ENCODE data around the gene CIB4. TPM values are rescaled to one million over a fixed set of nuclear protein-coding genes. Genes with fewer than 3 reads are reported as not detected.

The CIB4 gene
- total and polyA plus RNA-seq, 2 donors: not detected

- Histone ChIP-seq H3K36me3 (ENCODE audit: insufficient read depth) (no peaks in the 10 kb centered on the region), H3K4me3 (ENCODE audit: low read depth, low read length) (no peak overlapping the region), H3K4me1 (ENCODE audit: insufficient read depth) (no peaks in the 10 kb centered on the region), H3K27ac (ENCODE audit: low read depth) (no peak overlapping the region)
- DNase-seq (ENCODE audit: extremely low spot score): no peak
- WGBS: 84% methylated on average over 13 of the region's 13 CpGs
Observed at GRCh38 chr2:26644188-26644835, 3.1 kb upstream of the CIB4 start.

DNA sequence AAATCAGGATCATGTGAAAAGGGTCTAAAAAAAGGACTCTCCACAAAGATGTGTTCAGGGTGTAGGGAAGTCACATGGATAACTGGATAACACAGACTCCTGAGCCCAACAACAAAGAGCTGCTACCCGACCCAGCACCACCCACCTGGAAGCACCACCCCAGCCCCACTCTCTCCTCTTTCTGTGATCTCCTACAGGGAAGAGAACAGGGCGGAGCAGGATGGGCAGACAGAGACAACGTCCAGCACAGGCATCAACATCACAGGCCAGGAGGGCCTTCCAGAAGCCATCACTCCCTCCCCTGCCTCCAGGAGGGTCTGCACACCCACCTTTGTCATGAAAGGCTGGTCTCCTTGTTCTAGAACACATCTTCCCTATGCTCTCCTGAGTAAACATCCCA lies 1.3 kb upstream of the CIB4 start:
- H3K27ac ChIP-seq (ENCODE audit: low read depth): no peak overlapping the region
- no peaks in the 10 kb centered on the region for H3K4me1 ChIP-seq (ENCODE audit: insufficient read depth)
- H3K4me3 ChIP-seq (ENCODE audit: low read depth, low read length): no peak overlapping the region
- DNase-seq (ENCODE audit: extremely low spot score): no peak
- 71% methylated on average over 3 of the region's 3 CpGs for WGBS
- H3K36me3 ChIP-seq (ENCODE audit: insufficient read depth): no peaks in the 10 kb centered on the region

DNA sequence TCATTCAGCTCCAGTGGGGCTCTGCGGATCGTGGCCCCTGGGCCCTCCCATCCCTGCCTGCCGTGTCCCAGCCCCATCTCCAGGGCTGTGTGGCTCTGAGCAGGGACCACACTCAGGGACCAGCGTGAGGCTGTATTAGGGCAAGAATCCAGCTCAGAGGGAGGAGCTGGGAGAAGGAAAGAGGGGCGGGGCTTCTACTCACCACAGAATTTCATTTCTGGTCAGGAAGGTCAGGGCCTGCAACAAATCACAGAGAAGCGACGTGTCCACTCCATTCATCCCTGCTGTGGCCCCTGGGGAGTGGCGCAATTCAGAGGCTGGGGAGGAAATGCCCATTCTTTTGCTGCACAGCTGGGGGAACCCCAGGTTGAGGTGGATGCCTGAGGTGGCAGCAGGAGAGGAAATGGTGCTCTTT lies 828 bp downstream of the CIB4 start:
- Histone ChIP-seq H3K4me1 (ENCODE audit: insufficient read depth) (no peaks in the 10 kb centered on the region), H3K27ac (ENCODE audit: low read depth) (no peak overlapping the region), H3K36me3 (ENCODE audit: insufficient read depth) (no peaks in the 10 kb centered on the region), H3K4me3 (ENCODE audit: low read depth, low read length) (no peak overlapping the region)
- DNase-seq (ENCODE audit: extremely low spot score): no peak
- 33% methylated on average over 8 of the region's 8 CpGs for WGBS

DNA sequence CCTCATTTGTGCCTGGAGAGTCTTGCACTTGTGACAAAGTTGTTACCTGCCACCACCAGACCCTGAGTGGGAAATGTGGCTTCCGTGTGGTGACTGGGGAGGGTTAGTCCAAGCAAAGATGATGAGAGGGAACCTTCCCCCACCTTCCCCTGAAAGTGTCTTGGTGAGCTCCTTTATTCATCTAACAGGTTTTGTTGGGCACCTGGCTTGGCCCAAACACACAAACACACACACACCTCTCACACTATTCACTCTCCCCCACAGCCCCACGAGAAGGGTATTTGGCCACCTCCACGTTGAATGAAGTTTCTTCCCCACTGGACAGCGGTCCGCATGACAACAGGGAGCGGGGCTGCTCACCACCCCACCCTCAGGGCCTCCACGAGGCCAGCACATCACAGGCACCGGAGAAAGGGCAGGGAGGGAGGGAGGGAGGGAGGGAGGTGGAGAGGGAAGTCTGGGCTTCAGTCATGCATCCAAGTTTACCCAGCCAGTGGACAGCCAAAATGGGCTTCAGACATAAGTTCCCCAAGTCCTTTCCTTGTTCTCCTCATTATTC lies 1.4 kb downstream of the CIB4 start:
- 73% methylated on average over 8 of the region's 8 CpGs for WGBS
- no peaks in the 10 kb centered on the region for H3K36me3 ChIP-seq (ENCODE audit: insufficient read depth)
- no peak overlapping the region for H3K4me3 ChIP-seq (ENCODE audit: low read depth, low read length)
- DNase-seq (ENCODE audit: extremely low spot score): no peak
- no peaks in the 10 kb centered on the region for H3K4me1 ChIP-seq (ENCODE audit: insufficient read depth)
- H3K27ac ChIP-seq (ENCODE audit: low read depth): no peak overlapping the region

- no peak overlapping the region for H3K27ac ChIP-seq (ENCODE audit: low read depth)
- H3K36me3 ChIP-seq (ENCODE audit: insufficient read depth): no peaks in the 10 kb centered on the region
- DNase-seq (ENCODE audit: extremely low spot score): no peak
- no peaks in the 10 kb centered on the region for H3K4me1 ChIP-seq (ENCODE audit: insufficient read depth)
- no peak overlapping the region for H3K4me3 ChIP-seq (ENCODE audit: low read depth, low read length)
- WGBS: 94% methylated on average over 9 of the region's 9 CpGs
Observed at GRCh38 chr2:26637811-26638310, 3.3 kb downstream of the CIB4 start.

- Histone ChIP-seq H3K27ac (ENCODE audit: low read depth) (no peak overlapping the region), H3K36me3 (ENCODE audit: insufficient read depth) (no peaks in the 10 kb centered on the region), H3K4me1 (ENCODE audit: insufficient read depth) (no peaks in the 10 kb centered on the region), H3K4me3 (ENCODE audit: low read depth, low read length) (no peak overlapping the region)
- no peak for DNase-seq (ENCODE audit: extremely low spot score)
- 82% methylated on average over 6 of the region's 6 CpGs for WGBS
Observed at GRCh38 chr2:26636935-26637334, 4.2 kb downstream of the CIB4 start.

GRCh38 chr2:26635401-26635800 lies 5.8 kb downstream of the CIB4 start:
- Histone ChIP-seq H3K4me3 (ENCODE audit: low read depth, low read length) (no peak overlapping the region), H3K36me3 (ENCODE audit: insufficient read depth) (no peaks in the 10 kb centered on the region), H3K4me1 (ENCODE audit: insufficient read depth) (no peaks in the 10 kb centered on the region), H3K27ac (ENCODE audit: low read depth) (no peak overlapping the region)
- WGBS: 90% methylated on average over 3 of the region's 3 CpGs
- DNase-seq (ENCODE audit: extremely low spot score): no peak

- Histone ChIP-seq H3K27ac (ENCODE audit: low read depth) (no peak overlapping the region), H3K4me1 (ENCODE audit: insufficient read depth) (no peaks in the 10 kb centered on the region), H3K36me3 (ENCODE audit: insufficient read depth) (no peaks in the 10 kb centered on the region), H3K4me3 (ENCODE audit: low read depth, low read length) (no peak overlapping the region)
- no peak for DNase-seq (ENCODE audit: extremely low spot score)
- 95% methylated on average over 11 of the region's 11 CpGs for WGBS
Observed at GRCh38 chr2:26634636-26635230, 6.4 kb downstream of the CIB4 start.

GRCh38 chr2:26633993-26634595 lies 7.1 kb downstream of the CIB4 start:
- DNase-seq (ENCODE audit: extremely low spot score): no peak

GRCh38 chr2:26633351-26633945 lies 7.7 kb downstream of the CIB4 start:
- DNase-seq (ENCODE audit: extremely low spot score): no peak
- 68% methylated on average over 13 of the region's 13 CpGs for WGBS
- Histone ChIP-seq H3K36me3 (ENCODE audit: insufficient read depth) (no peaks in the 10 kb centered on the region), H3K4me3 (ENCODE audit: low read depth, low read length) (no peak overlapping the region), H3K4me1 (ENCODE audit: insufficient read depth) (no peaks in the 10 kb centered on the region), H3K27ac (ENCODE audit: low read depth) (no peak overlapping the region)

More at GRCh38 chr2:26633993-26634595, 7.1 kb downstream of the CIB4 start:
- Histone ChIP-seq H3K4me3 (ENCODE audit: low read depth, low read length) (no peak overlapping the region), H3K36me3 (ENCODE audit: insufficient read depth) (no peaks in the 10 kb centered on the region), H3K27ac (ENCODE audit: low read depth) (no peak overlapping the region), H3K4me1 (ENCODE audit: insufficient read depth) (no peaks in the 10 kb centered on the region)
- WGBS: 86% methylated on average over 7 of the region's 7 CpGs

- Histone ChIP-seq H3K4me1 (ENCODE audit: insufficient read depth) (no peaks in the 10 kb centered on the region), H3K36me3 (ENCODE audit: insufficient read depth) (no peaks in the 10 kb centered on the region), H3K4me3 (ENCODE audit: low read depth, low read length) (no peak overlapping the region), H3K27ac (ENCODE audit: low read depth) (no peak overlapping the region)
- DNase-seq (ENCODE audit: extremely low spot score): no peak
- 86% methylated on average over 14 of the region's 14 CpGs for WGBS
Observed at GRCh38 chr2:26632624-26633185, 8.5 kb downstream of the CIB4 start.

GRCh38 chr2:26631401-26632170 lies 9.6 kb downstream of the CIB4 start:
- H3K27ac ChIP-seq (ENCODE audit: low read depth): no peak overlapping the region
- H3K4me1 ChIP-seq (ENCODE audit: insufficient read depth): no peaks in the 10 kb centered on the region
- no peak for DNase-seq (ENCODE audit: extremely low spot score)
- no peaks in the 10 kb centered on the region for H3K36me3 ChIP-seq (ENCODE audit: insufficient read depth)
- WGBS: 80% methylated on average over 13 of the region's 13 CpGs
- H3K4me3 ChIP-seq (ENCODE audit: low read depth, low read length): no peak overlapping the region

Measured in urinary bladder (tissue), 4 donors.